WTC11 (cell line): ENCODE data around the gene RBP2.

Source experiments
- ATF2 ChIP-seq: sonication (generic); formaldehyde crosslinking; IDR thresholded peaks from 2 replicates; pipeline ENCODE4 v1.8.1; 2022; ENCODE audit warnings: low read depth, missing genetic modification reagents, borderline replicate concordance
- JAZF1 ChIP-seq: fragments of 250-450 bp; sonication (Bioruptor Pico); IDR thresholded peaks from 2 replicates; pipeline ENCODE4 v1.9.0; 2021; ENCODE audit warnings: moderate library complexity, mild to moderate bottlenecking, inconsistent platforms
- SMAD4 ChIP-seq: sonication (generic); formaldehyde crosslinking; IDR thresholded peaks from 2 replicates; pipeline ENCODE4 v1.8.0; 2022; ENCODE audit warnings: mild to moderate bottlenecking, missing genetic modification reagents
- ZNF121 ChIP-seq: sonication (generic); formaldehyde crosslinking; IDR thresholded peaks from 2 replicates; pipeline ENCODE4 v1.8.0; 2023; ENCODE audit warnings: missing genetic modification reagents
- TF ChIP-seq, protein P1 (sequence below): fragments of 200-600 bp; IDR thresholded peaks from 2 replicates; pipeline ENCODE4 v1.8.0; 2022; ENCODE audit warnings: antibody characterized with exemption
- TF ChIP-seq, protein P2 (sequence below): sonication (generic); formaldehyde crosslinking; IDR thresholded peaks from 2 replicates; pipeline ENCODE4 v1.8.0; 2022; ENCODE audit warnings: mild to moderate bottlenecking, missing genetic modification reagents
- TF ChIP-seq, protein P3 (sequence below): sonication (generic); formaldehyde crosslinking; IDR thresholded peaks from 2 replicates; pipeline ENCODE4 v1.8.0; 2022; ENCODE audit warnings: mild to moderate bottlenecking, missing genetic modification reagents
- TF ChIP-seq, protein P4 (sequence below): sonication (generic); formaldehyde crosslinking; conservative IDR thresholded peaks from 2 replicates; pipeline ENCODE4 v1.8.1; 2022; ENCODE audit warnings: mild to moderate bottlenecking, missing genetic modification reagents
- TF ChIP-seq, protein P5 (sequence below): sonication (generic); formaldehyde crosslinking; IDR thresholded peaks from 2 replicates; pipeline ENCODE4 v1.8.1; 2023; ENCODE audit warnings: mild to moderate bottlenecking, missing genetic modification reagents

GRCh38 chr3:139439278-139439677, 37.0 kb downstream of the RBP2 start:
- TF ChIP-seq, protein P1, sequence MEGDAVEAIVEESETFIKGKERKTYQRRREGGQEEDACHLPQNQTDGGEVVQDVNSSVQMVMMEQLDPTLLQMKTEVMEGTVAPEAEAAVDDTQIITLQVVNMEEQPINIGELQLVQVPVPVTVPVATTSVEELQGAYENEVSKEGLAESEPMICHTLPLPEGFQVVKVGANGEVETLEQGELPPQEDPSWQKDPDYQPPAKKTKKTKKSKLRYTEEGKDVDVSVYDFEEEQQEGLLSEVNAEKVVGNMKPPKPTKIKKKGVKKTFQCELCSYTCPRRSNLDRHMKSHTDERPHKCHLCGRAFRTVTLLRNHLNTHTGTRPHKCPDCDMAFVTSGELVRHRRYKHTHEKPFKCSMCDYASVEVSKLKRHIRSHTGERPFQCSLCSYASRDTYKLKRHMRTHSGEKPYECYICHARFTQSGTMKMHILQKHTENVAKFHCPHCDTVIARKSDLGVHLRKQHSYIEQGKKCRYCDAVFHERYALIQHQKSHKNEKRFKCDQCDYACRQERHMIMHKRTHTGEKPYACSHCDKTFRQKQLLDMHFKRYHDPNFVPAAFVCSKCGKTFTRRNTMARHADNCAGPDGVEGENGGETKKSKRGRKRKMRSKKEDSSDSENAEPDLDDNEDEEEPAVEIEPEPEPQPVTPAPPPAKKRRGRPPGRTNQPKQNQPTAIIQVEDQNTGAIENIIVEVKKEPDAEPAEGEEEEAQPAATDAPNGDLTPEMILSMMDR: no peak
- TF ChIP-seq JAZF1 (CRISPR knock-in tag) (no peak), ATF2 (CRISPR knock-in tag) (no peak), ZNF121 (CRISPR knock-in tag) (no peak), SMAD4 (CRISPR knock-in tag) (no peak)
- TF ChIP-seq, protein P2, sequence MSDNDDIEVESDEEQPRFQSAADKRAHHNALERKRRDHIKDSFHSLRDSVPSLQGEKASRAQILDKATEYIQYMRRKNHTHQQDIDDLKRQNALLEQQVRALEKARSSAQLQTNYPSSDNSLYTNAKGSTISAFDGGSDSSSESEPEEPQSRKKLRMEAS (CRISPR knock-in tag): no peak
- TF ChIP-seq, protein P3, sequence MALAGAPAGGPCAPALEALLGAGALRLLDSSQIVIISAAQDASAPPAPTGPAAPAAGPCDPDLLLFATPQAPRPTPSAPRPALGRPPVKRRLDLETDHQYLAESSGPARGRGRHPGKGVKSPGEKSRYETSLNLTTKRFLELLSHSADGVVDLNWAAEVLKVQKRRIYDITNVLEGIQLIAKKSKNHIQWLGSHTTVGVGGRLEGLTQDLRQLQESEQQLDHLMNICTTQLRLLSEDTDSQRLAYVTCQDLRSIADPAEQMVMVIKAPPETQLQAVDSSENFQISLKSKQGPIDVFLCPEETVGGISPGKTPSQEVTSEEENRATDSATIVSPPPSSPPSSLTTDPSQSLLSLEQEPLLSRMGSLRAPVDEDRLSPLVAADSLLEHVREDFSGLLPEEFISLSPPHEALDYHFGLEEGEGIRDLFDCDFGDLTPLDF (CRISPR knock-in tag): no peak
- TF ChIP-seq, protein P4, sequence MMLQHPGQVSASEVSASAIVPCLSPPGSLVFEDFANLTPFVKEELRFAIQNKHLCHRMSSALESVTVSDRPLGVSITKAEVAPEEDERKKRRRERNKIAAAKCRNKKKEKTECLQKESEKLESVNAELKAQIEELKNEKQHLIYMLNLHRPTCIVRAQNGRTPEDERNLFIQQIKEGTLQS (CRISPR knock-in tag): no peak
- TF ChIP-seq, protein P5, sequence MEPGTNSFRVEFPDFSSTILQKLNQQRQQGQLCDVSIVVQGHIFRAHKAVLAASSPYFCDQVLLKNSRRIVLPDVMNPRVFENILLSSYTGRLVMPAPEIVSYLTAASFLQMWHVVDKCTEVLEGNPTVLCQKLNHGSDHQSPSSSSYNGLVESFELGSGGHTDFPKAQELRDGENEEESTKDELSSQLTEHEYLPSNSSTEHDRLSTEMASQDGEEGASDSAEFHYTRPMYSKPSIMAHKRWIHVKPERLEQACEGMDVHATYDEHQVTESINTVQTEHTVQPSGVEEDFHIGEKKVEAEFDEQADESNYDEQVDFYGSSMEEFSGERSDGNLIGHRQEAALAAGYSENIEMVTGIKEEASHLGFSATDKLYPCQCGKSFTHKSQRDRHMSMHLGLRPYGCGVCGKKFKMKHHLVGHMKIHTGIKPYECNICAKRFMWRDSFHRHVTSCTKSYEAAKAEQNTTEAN (CRISPR knock-in tag): no peak
